A549 (cell line): ENCODE measurements around the gene SP6.

Experiments
- CBX2 ChIP-seq: fragments of 200-600 bp; sonication (generic); IDR thresholded peaks from 2 replicates; pipeline ENCODE4 v1.6.1; 2016; ENCODE audit warnings: low read depth, mild to moderate bottlenecking, borderline replicate concordance
- KDM1A ChIP-seq: fragments of 200-600 bp; sonication (generic); IDR thresholded peaks from 2 replicates; pipeline ENCODE4 v1.6.1; 2016; ENCODE audit warnings: low read depth, mild to moderate bottlenecking
- KDM5A ChIP-seq: fragments of 200-600 bp; sonication (generic); IDR thresholded peaks from 2 replicates; pipeline ENCODE4 v1.6.1; 2016; ENCODE audit warnings: antibody characterized with exemption, mild to moderate bottlenecking
- MAFK ChIP-seq: fragments of 450-650 bp; IDR thresholded peaks from 2 replicates; pipeline ENCODE4 v1.6.1; 2014; ENCODE audit not compliant: partially characterized antibody
- MAZ ChIP-seq: fragments of 150-350 bp; IDR thresholded peaks from 2 replicates; pipeline ENCODE4 v1.6.1; 2014; ENCODE audit warnings: antibody characterized with exemption, low read depth, low read length, borderline replicate concordance
- MYC ChIP-seq: IDR thresholded peaks from 2 replicates; pipeline ENCODE4 v1.6.1; 2012; ENCODE audit warnings: mild to moderate bottlenecking, inconsistent platforms, low read length, improper control_type of control experiment, borderline replicate concordance
- SREBF2 ChIP-seq: fragments of 450-650 bp; IDR thresholded peaks from 2 replicates; pipeline ENCODE4 v1.6.1; 2014; ENCODE audit warnings: mild to moderate bottlenecking, moderate library complexity
- TF ChIP-seq, protein P1 (sequence below): IDR thresholded peaks from 2 replicates; pipeline ENCODE4 v1.6.1; 2012
- TF ChIP-seq, protein P2 (sequence below): fragments of >200 bp; sonication (Bioruptor Twin); formaldehyde crosslinking; IDR thresholded peaks from 3 replicates; pipeline ENCODE4 v1.5.1; 2016
- TF ChIP-seq, protein P3 (sequence below): IDR thresholded peaks from 2 replicates; pipeline ENCODE4 v1.6.1; 2012

DNA sequence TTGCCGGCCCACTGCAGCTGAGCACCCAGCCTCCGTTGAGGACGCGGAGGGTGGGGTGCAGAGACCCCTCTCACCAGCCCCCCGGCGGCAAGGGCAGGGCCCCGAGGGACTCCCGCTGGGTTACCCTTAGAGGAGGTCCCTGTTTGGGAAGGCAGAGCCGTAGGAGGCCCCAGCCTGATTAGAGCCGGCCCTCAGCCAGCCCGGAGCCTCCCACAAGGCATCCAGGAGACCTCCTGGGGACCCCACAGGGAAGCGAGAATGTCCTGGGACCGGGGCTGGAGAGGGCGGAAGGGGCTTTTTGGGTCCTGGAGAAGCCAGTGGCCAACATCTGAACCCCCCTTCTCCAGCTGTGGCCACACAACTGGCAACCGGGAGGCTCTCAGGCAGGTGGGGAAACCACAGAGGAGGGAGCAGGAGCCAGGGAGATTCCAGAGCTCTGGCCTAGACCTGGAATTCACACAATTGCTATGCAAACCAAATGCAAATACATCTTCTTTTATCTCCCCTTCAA lies 21.7 kb upstream of the SP6 start:
- TF ChIP-seq, protein P1, sequence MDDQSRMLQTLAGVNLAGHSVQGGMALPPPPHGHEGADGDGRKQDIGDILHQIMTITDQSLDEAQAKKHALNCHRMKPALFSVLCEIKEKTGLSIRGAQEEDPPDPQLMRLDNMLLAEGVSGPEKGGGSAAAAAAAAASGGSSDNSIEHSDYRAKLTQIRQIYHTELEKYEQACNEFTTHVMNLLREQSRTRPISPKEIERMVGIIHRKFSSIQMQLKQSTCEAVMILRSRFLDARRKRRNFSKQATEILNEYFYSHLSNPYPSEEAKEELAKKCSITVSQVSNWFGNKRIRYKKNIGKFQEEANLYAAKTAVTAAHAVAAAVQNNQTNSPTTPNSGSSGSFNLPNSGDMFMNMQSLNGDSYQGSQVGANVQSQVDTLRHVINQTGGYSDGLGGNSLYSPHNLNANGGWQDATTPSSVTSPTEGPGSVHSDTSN: no peak
- TF ChIP-seq MAFK (no peak), MAZ (no peak), CBX2 (no peak), KDM5A (no peak), SREBF2 (no peak), KDM1A (no peak), MYC (no peak)
- TF ChIP-seq, protein P2, sequence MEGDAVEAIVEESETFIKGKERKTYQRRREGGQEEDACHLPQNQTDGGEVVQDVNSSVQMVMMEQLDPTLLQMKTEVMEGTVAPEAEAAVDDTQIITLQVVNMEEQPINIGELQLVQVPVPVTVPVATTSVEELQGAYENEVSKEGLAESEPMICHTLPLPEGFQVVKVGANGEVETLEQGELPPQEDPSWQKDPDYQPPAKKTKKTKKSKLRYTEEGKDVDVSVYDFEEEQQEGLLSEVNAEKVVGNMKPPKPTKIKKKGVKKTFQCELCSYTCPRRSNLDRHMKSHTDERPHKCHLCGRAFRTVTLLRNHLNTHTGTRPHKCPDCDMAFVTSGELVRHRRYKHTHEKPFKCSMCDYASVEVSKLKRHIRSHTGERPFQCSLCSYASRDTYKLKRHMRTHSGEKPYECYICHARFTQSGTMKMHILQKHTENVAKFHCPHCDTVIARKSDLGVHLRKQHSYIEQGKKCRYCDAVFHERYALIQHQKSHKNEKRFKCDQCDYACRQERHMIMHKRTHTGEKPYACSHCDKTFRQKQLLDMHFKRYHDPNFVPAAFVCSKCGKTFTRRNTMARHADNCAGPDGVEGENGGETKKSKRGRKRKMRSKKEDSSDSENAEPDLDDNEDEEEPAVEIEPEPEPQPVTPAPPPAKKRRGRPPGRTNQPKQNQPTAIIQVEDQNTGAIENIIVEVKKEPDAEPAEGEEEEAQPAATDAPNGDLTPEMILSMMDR: no peak
- TF ChIP-seq, protein P3, sequence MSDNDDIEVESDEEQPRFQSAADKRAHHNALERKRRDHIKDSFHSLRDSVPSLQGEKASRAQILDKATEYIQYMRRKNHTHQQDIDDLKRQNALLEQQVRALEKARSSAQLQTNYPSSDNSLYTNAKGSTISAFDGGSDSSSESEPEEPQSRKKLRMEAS: no peak
